Small intestine (tissue), 7 donors: ENCODE results near the gene ASB10. TPM values are rescaled to one million over a fixed set of nuclear protein-coding genes. Genes with fewer than 3 reads are reported as not detected.

Source experiments
- DNase-seq, 2 donors: peaks; one replicate each; pipeline versions ENCODE4 v3.0.0 to v3.0.0-alpha.2; 2013
- FAIRE-seq: peaks from 2 replicates; lab custom pipeline; 2012; peaks lifted over from hg19 to GRCh38; lab: Jason Lieb, UNC
- H3K27ac ChIP-seq, 3 donors: one replicate each; pipeline ENCODE4 v1.5.1; 2013; ENCODE audit warnings: low read length in 2 of 3, mild to moderate bottlenecking in 2 of 3, control low read depth in 1 of 3, inconsistent platforms in 1 of 3, low read depth in 1 of 3, moderate library complexity in 1 of 3
- H3K27me3 ChIP-seq, 3 donors: one replicate each; pipeline ENCODE4 v1.6.1; 2013; ENCODE audit warnings: low read length in 3 of 3, inconsistent platforms in 1 of 3; ENCODE audit not compliant: control insufficient read depth in 3 of 3, insufficient read depth in 3 of 3
- H3K36me3 ChIP-seq, 3 donors: one replicate each; pipeline ENCODE4 v1.6.1; 2013; ENCODE audit warnings: low read length in 3 of 3, inconsistent platforms in 1 of 3, low read depth in 1 of 3, mild to moderate bottlenecking in 1 of 3, moderate library complexity in 1 of 3; ENCODE audit not compliant: control insufficient read depth in 3 of 3, insufficient read depth in 2 of 3
- H3K4me1 ChIP-seq, 3 donors: one replicate each; pipeline ENCODE4 v1.6.1; 2013; ENCODE audit warnings: low read length in 2 of 3, inconsistent platforms in 1 of 3, low read depth in 1 of 3, mild to moderate bottlenecking in 1 of 3, moderate library complexity in 1 of 3; ENCODE audit not compliant: control insufficient read depth in 3 of 3, insufficient read depth in 2 of 3
- H3K4me3 ChIP-seq, 3 donors: one replicate each; pipeline ENCODE4 v1.5.1; 2013; ENCODE audit warnings: low read length in 3 of 3, control low read depth in 1 of 3, inconsistent platforms in 1 of 3, low read depth in 1 of 3, mild to moderate bottlenecking in 1 of 3, moderate library complexity in 1 of 3
- H3K9me3 ChIP-seq, 2 donors: one replicate each; pipeline ENCODE4 v1.6.1; 2013; ENCODE audit warnings: low read depth in 1 of 2, low read length in 1 of 2; ENCODE audit not compliant: control insufficient read depth in 2 of 2, insufficient read depth in 1 of 2
- WGBS, 3 donors: extraction: QIAGEN DNeasy Blood & Tissue Kit; methylation state at CpG; one replicate each; pipeline ENCODE4 v1.1.7; 2013; 5-methylcytosine and 5-hydroxymethylcytosine counted together
- polyA plus RNA-seq, 4 donors: library from polyadenylated mRNA; stranded (reverse) in 3 of 4; unstranded in 1 of 4; fragments of 200-250 nt in 3 of 4; fragments of 120-200 nt in 1 of 4; gene quantifications; one replicate each; pipeline versions ENCODE4 v1.2.1 to v1.2.3, GENCODE V29; 2013
- donor health status: healthy with polysubstance abuse.
- donor health status: control.
- donor health status: control.
- donor health status: Bipolar disorder and iron deficiency.
- donor health status: healthy.

ASB10 gene
- polyA plus RNA-seq, 4 donors: not detected

GRCh38 chr7:151207315-151207714 is 20.3 kb upstream of the ASB10 start:
- Histone ChIP-seq H3K9me3 (no peaks in the 10 kb centered on the region), H3K27me3 (peaks cover 0 to 34% (median 0%) of the 10 kb centered on the region in 3 donors), H3K4me1 (no peaks in the 10 kb centered on the region), H3K27ac (peak overlapping the region in 1 of 3 donors; percentile 38), H3K4me3 (no peak overlapping the region), H3K36me3 (peaks cover 0 to 5% (median 0%) of the 10 kb centered on the region in 3 donors)
- WGBS, 3 donors: 50 to 63% (median 56%) methylated on average over 9 of the region's 9 CpGs
- FAIRE-seq (no peak), DNase-seq (no peak)

- WGBS, 3 donors: 45 to 50% (median 48%) methylated on average over 9 of the region's 9 CpGs
- DNase-seq (peak in 1 of 2 donors; percentile 48), FAIRE-seq (no peak)
- Histone ChIP-seq H3K27ac (peak overlapping the region in 2 of 3 donors; percentile 7 to 8), H3K36me3 (peaks cover 0 to 4% (median 0%) of the 10 kb centered on the region in 3 donors), H3K4me3 (no peak overlapping the region), H3K9me3 (no peaks in the 10 kb centered on the region), H3K4me1 (no peaks in the 10 kb centered on the region), H3K27me3 (peaks cover 0 to 34% (median 0%) of the 10 kb centered on the region in 3 donors)
Measured at GRCh38 chr7:151206914-151207313, 19.9 kb upstream of the ASB10 start.

GRCh38 chr7:151205730-151206129 is 18.7 kb upstream of the ASB10 start:
- Histone ChIP-seq H3K27ac (no peak overlapping the region), H3K4me1 (no peaks in the 10 kb centered on the region), H3K9me3 (no peaks in the 10 kb centered on the region), H3K4me3 (no peak overlapping the region), H3K27me3 (peaks cover 0 to 39% (median 0%) of the 10 kb centered on the region in 3 donors), H3K36me3 (no peaks in the 10 kb centered on the region)
- WGBS, 3 donors: 66 to 72% (median 71%) methylated on average over 6 of the region's 6 CpGs
- FAIRE-seq: no peak
- no peak for DNase-seq

- no peak for FAIRE-seq
Measured at GRCh38 chr7:151204383-151205032, 17.5 kb upstream of the ASB10 start.

GRCh38 chr7:151202836-151203235 is 15.8 kb upstream of the ASB10 start:
- no peak overlapping the region for H3K27ac ChIP-seq
- no peaks in the 10 kb centered on the region for H3K9me3 ChIP-seq
- no peak for DNase-seq
- FAIRE-seq: no peak
- H3K4me3 ChIP-seq: no peak overlapping the region
- peaks cover 0 to 45% (median 0%) of the 10 kb centered on the region in 3 donors for H3K27me3 ChIP-seq
- H3K4me1 ChIP-seq: no peaks in the 10 kb centered on the region
- no peaks in the 10 kb centered on the region for H3K36me3 ChIP-seq
- 86 to 91% (median 90%) methylated on average over 9 of the region's 9 CpGs for WGBS, 3 donors

More at GRCh38 chr7:151204383-151205032, 17.5 kb upstream of the ASB10 start:
- Histone ChIP-seq H3K4me1 (no peaks in the 10 kb centered on the region), H3K27me3 (peaks cover 0 to 42% (median 0%) of the 10 kb centered on the region in 3 donors), H3K36me3 (no peaks in the 10 kb centered on the region), H3K4me3 (no peak overlapping the region), H3K9me3 (no peaks in the 10 kb centered on the region), H3K27ac (no peak overlapping the region)
- no peak for DNase-seq
- WGBS, 3 donors: 61 to 68% (median 65%) methylated on average over 48 of the region's 48 CpGs

- no peak overlapping the region for H3K4me3 ChIP-seq
- FAIRE-seq (no peak), DNase-seq (no peak)
- H3K27me3 ChIP-seq: peaks cover 0 to 47% (median 0%) of the 10 kb centered on the region in 3 donors
- 71 to 80% (median 76%) methylated on average over 4 of the region's 4 CpGs for WGBS, 3 donors
- H3K9me3 ChIP-seq: no peaks in the 10 kb centered on the region
- H3K36me3 ChIP-seq: no peaks in the 10 kb centered on the region
- H3K27ac ChIP-seq: no peak overlapping the region
- H3K4me1 ChIP-seq: no peaks in the 10 kb centered on the region
Measured at GRCh38 chr7:151201751-151202150, 14.7 kb upstream of the ASB10 start.

GRCh38 chr7:151201344-151201743 is 14.3 kb upstream of the ASB10 start:
- H3K27ac ChIP-seq: no peak overlapping the region
- no peaks in the 10 kb centered on the region for H3K4me1 ChIP-seq
- 68 to 80% (median 72%) methylated on average over 3 of the region's 3 CpGs for WGBS, 3 donors
- DNase-seq: no peak
- no peaks in the 10 kb centered on the region for H3K36me3 ChIP-seq
- peaks cover 0 to 51% (median 0%) of the 10 kb centered on the region in 3 donors for H3K27me3 ChIP-seq
- H3K4me3 ChIP-seq: no peak overlapping the region
- no peak for FAIRE-seq
- H3K9me3 ChIP-seq: no peaks in the 10 kb centered on the region

GRCh38 chr7:151198945-151199848 is 12.1 kb upstream of the ASB10 start:
- H3K27ac ChIP-seq: no peak overlapping the region
- FAIRE-seq: no peak
- no peaks in the 10 kb centered on the region for H3K9me3 ChIP-seq
- H3K4me3 ChIP-seq: no peak overlapping the region
- peaks cover 0 to 45% (median 0%) of the 10 kb centered on the region in 3 donors for H3K27me3 ChIP-seq
- no peak for DNase-seq
- 62 to 63% (median 63%) methylated on average over 30 of the region's 30 CpGs for WGBS, 3 donors
- H3K36me3 ChIP-seq: no peaks in the 10 kb centered on the region
- no peaks in the 10 kb centered on the region for H3K4me1 ChIP-seq
